HepG2 (cell line): Measurements from ENCODE around the gene YPEL4. TPM values are rescaled to one million over a fixed set of nuclear protein-coding genes. Genes with fewer than 3 reads are reported as not detected.

Experiments used
- ATF6 ChIP-seq: sonication (generic); formaldehyde crosslinking; conservative IDR thresholded peaks from 2 replicates; pipeline ENCODE4 v1.4.0; 2020; ENCODE audit warnings: missing genetic modification reagents
- BORCS8-MEF2B ChIP-seq: sonication (generic); formaldehyde crosslinking; IDR thresholded peaks from 2 replicates; pipeline ENCODE4 v1.8.0; 2022; ENCODE audit warnings: mild to moderate bottlenecking, missing genetic modification reagents
- NFKB2 ChIP-seq: sonication (generic); formaldehyde crosslinking; IDR thresholded peaks from 2 replicates; pipeline ENCODE4 v1.4.0; 2020; ENCODE audit warnings: missing genetic modification reagents, borderline replicate concordance
- POGZ ChIP-seq: sonication (generic); formaldehyde crosslinking; IDR thresholded peaks from 2 replicates; pipeline ENCODE4 v1.4.0; 2020; ENCODE audit warnings: mild to moderate bottlenecking, missing genetic modification reagents
- TEF ChIP-seq: sonication (generic); formaldehyde crosslinking; IDR thresholded peaks from 2 replicates; pipeline ENCODE4 v1.5.0; 2020; ENCODE audit warnings: missing genetic modification reagents
- TP53 ChIP-seq: sonication (generic); formaldehyde crosslinking; conservative IDR thresholded peaks from 2 replicates; pipeline ENCODE4 v1.4.0; 2020; ENCODE audit warnings: missing genetic modification reagents
- ZNF318 ChIP-seq: sonication (generic); formaldehyde crosslinking; IDR thresholded peaks from 2 replicates; pipeline ENCODE4 v1.4.0; 2020; ENCODE audit warnings: mild to moderate bottlenecking, missing genetic modification reagents
- ZNF460 ChIP-seq: sonication (generic); formaldehyde crosslinking; IDR thresholded peaks from 2 replicates; pipeline ENCODE4 v1.5.1; 2020; ENCODE audit warnings: missing genetic modification reagents, mild to moderate bottlenecking, borderline replicate concordance
- ZNF513 ChIP-seq: sonication (generic); formaldehyde crosslinking; conservative IDR thresholded peaks from 2 replicates; pipeline ENCODE4 v1.5.0; 2020; ENCODE audit warnings: missing genetic modification reagents
- ZNF598 ChIP-seq: sonication (generic); formaldehyde crosslinking; IDR thresholded peaks from 2 replicates; pipeline ENCODE4 v1.5.1; 2020; ENCODE audit warnings: mild to moderate bottlenecking, missing genetic modification reagents, borderline replicate concordance
- ZNF878 ChIP-seq: sonication (generic); formaldehyde crosslinking; IDR thresholded peaks from 2 replicates; pipeline ENCODE4 v1.8.1; 2023; ENCODE audit warnings: mild to moderate bottlenecking, missing genetic modification reagents, moderate library complexity
- ZSCAN30 ChIP-seq: sonication (generic); formaldehyde crosslinking; IDR thresholded peaks from 2 replicates; pipeline ENCODE4 v1.5.0; 2020; ENCODE audit warnings: mild to moderate bottlenecking, missing genetic modification reagents
- ZXDC ChIP-seq: sonication (generic); formaldehyde crosslinking; IDR thresholded peaks from 2 replicates; pipeline ENCODE4 v1.5.0; 2020; ENCODE audit warnings: mild to moderate bottlenecking, missing genetic modification reagents
- polyA plus RNA-seq, 8 experiments: library from polyadenylated mRNA; depleted of rRNA in 3 of 8; stranded (reverse) in 7 of 8; unstranded in 1 of 8; fragments of >200 nt; fragmentation: Illumina TruSeq in 4 of 8; extraction: Trizol in 4 of 8; gene quantifications; 2 replicates each; pipeline versions ENCODE4 v1.2.1 to v1.2.3, GENCODE V29; 2011 to 2016; ENCODE audit warnings: low read depth in 4 of 8, missing spikeins in 1 of 8, mixed read lengths in 1 of 8; ENCODE audit not compliant: insufficient read depth in 1 of 8
- total RNA-seq, 5 experiments: library from RNA; depleted of rRNA; stranded (reverse); fragments of >200 nt; fragmentation: Illumina TruSeq; extraction: Trizol; gene quantifications; 2 replicates each; pipeline ENCODE4 v1.2.3, GENCODE V29; 2016; ENCODE audit warnings: low read depth in 1 of 5

YPEL4 gene
- total and polyA plus RNA-seq, 2 of the 13 experiments (the other 11 are each of a cell fraction or from before 2014, with no cell fraction given): 0.04 TPM; not detected in 1

- no peak; the same call in 1 of the 2 replicates for TF ChIP-seq TEF (CRISPR knock-in tag)
- TF ChIP-seq ATF6 (CRISPR knock-in tag): no peak
- no peak for TF ChIP-seq ZNF513 (CRISPR knock-in tag)
- no peak for TF ChIP-seq ZSCAN30
- peak; percentile 75; the same call in 1 of the 2 replicates for TF ChIP-seq TP53 (CRISPR knock-in tag)
- no peak for TF ChIP-seq ZNF318
- TF ChIP-seq POGZ (CRISPR knock-in tag): no peak; the same call in none of the 2 replicates
- no peak for TF ChIP-seq ZNF598 (CRISPR knock-in tag)
- no peak for TF ChIP-seq ZNF878
- no peak for TF ChIP-seq ZNF460 (CRISPR knock-in tag)
- TF ChIP-seq BORCS8-MEF2B (CRISPR knock-in tag): no peak
- no peak for TF ChIP-seq ZXDC (CRISPR knock-in tag)
- peak; percentile 53; the same call in 1 of the 2 replicates for TF ChIP-seq NFKB2 (CRISPR knock-in tag)
Observed at GRCh38 chr11:57667117-57667735, 17.5 kb upstream of the YPEL4 start (continued).
